GM19193 (cell line): ENCODE measurements around the gene KLHL2.

ENCODE experiments used
- POLR2A ChIP-seq: IDR thresholded peaks from 4 replicates; pipeline ENCODE4 v1.6.1; 2011; ENCODE audit not compliant: insufficient read depth, insufficient read length; ENCODE audit errors: extremely low read depth

The KLHL2 gene

DNA sequence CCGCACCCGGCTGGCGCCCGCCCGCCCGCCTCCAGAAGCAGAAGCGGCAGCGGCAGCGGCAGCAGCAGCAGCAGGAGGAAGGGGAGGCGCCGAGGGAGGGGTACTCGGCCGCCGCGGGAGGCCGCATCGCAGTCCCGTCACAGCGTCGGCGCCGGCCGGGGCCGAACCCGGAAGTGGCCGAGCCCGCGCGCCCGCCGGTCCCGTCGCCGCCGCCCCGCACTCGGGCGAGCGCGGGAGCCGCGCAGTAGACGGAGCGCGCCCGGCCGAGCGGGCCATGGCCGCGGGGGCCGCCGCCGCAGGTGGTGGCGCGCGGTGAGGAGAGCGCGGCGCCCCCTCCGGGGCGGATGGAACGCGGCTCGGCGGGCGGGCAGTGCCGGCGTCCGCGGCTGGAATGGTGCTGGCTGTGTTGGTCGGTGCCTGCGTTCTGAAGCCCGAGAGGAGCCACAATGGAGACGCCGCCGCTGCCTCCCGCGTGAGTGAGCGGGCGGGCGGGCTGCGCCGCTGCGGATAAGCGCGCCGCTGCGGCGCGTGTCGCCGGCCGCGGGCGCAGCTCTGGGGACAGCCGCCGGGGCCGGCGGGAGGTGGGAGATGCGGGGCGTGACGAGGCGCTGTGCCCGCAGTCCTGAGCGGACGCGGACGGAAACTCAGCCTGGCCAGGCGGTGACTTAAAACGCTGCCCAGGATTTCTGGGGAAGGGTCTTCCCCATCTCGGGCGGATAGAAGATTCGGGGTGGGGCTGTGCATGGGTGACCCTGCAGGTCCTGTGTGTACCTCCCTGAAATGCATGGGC lies at the start of gene KLHL2:
KLHL2 (plus strand) TSS at position 131 of the 790 bp plus-strand sequence; CDS start at position 447, 316 bp downstream.
- TF ChIP-seq POLR2A = peak; percentile 76

GRCh38 chr4:165158762-165159161 lies 48.6 kb upstream of the KLHL2 start:
- TF ChIP-seq POLR2A = no peak

DNA sequence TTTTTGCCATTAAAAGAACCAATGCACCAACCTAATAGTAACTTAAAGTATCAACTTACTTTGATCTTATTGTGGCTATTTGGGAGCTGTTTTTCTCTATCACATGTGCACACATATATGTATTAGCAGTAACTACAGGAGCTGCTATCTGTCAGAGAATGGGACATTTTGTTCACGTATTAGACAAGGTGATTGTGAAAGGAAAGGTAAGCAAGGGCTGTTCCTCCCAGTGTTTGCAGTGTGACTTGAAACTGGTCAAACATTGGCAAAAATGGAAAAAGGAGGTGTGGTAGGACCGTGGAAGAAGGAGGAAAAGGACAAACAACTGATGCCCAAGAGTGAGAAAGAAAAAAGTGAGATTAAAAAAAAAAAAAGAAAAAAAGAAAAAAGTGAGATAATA lies 43.1 kb upstream of the KLHL2 start:
- TF ChIP-seq POLR2A = no peak

- no peak for TF ChIP-seq POLR2A
Observed at GRCh38 chr4:165167650-165168049, 39.7 kb upstream of the KLHL2 start.

DNA sequence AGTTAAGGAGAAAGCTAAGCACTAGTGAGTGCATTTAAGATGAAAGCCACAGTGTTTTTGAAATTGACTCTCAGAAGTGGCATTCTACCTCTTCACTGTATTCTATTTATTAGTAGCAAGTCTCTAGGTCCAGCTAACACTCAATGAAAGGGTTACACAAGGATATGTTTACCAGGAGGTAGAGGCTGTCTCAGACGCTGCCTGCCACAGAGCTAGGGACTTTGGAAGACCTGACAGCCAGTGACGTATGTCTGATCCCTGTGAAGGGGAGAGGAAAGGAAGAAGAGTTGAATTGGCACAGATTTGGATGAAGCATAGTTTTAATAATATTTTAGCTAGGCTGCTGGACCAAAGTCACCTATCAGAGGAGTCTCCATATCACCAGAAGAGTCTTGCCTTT lies 36.5 kb upstream of the KLHL2 start:
- no peak for TF ChIP-seq POLR2A

- no peak for TF ChIP-seq POLR2A
Observed at GRCh38 chr4:165175879-165176278, 31.5 kb upstream of the KLHL2 start.

DNA sequence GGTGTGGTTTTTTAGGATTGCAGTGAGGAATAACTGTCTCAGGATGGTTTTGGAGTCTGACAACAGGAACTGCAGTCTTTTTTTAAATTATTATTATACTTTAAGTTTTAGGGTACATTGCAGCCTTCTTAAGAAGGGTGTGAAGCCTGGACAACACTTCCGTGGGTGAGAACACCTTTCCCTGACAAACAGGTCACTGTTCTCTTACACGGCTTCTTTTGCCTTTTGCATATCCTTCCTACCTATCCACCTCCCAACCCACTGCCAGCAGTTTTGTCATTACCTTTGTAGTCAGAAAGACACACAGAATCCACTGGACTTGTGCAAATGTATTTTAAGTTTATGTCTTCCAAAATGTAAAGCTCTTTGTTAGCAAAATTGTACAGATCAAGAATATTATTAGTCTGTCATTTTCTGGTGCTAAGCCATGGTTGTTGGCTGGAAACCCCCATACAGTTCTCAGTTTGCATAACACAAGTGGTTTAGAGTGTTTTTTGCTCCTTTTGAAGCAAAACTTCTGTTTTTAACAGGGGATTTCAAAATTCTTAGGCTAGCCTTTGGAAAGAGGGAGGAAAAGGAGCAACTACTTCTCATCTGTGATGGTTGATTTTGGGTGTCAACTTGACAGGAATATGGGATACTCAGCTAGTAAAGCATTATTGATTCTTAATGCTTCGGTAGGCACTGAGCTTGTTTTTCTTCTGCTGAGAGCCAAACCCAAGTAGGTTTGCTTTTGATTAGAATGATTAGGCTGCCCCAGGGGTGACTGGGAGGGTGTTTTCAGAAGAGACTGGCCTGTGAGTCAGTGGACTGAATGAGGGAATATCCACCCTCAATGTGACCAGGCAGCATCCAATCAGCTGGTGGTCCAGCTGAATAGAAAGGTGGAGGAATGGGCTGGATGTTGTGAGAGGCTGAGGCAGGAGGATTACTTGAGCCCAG lies 29.4 kb upstream of the KLHL2 start:
- no peak for TF ChIP-seq POLR2A

- TF ChIP-seq POLR2A = no peak
Observed at GRCh38 chr4:165184220-165184619, 23.1 kb upstream of the KLHL2 start.

DNA sequence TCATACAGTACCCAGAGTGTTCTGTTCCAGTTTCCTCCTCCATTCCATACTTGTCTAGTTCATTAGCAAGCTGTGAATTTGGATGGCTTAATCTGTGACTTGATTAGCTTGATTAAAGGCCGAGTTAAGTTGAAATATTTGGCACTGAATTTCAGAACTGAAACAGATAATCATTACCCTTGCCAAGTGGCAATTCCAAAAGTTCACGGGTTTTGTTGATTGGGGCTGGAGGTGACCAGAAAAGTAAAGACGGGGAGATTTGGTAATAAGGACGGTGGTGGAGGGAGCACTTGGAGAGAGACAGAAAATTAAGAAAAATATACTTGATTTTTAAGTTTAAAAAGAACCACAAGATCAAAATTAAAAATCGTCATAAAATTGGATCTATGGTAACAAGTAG lies 21.9 kb upstream of the KLHL2 start:
- no peak for TF ChIP-seq POLR2A

- no peak for TF ChIP-seq POLR2A
Observed at GRCh38 chr4:165190591-165191347, 16.6 kb upstream of the KLHL2 start.

DNA sequence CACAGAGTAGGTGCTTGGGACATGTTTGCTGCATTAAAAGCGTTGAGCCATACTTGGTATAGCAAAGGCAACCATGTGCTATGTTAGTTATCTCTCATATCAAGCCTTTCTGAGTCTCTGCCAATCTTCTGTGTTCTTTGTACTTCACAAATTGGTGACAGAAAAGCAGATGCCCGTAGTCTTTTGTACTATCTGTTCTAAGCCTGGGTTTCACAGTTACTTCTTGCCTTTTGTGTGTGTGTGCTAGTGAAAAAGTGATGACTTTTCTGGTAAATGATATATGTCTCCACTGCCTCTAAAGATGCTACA lies 16.1 kb upstream of the KLHL2 start:
- TF ChIP-seq POLR2A = no peak

DNA sequence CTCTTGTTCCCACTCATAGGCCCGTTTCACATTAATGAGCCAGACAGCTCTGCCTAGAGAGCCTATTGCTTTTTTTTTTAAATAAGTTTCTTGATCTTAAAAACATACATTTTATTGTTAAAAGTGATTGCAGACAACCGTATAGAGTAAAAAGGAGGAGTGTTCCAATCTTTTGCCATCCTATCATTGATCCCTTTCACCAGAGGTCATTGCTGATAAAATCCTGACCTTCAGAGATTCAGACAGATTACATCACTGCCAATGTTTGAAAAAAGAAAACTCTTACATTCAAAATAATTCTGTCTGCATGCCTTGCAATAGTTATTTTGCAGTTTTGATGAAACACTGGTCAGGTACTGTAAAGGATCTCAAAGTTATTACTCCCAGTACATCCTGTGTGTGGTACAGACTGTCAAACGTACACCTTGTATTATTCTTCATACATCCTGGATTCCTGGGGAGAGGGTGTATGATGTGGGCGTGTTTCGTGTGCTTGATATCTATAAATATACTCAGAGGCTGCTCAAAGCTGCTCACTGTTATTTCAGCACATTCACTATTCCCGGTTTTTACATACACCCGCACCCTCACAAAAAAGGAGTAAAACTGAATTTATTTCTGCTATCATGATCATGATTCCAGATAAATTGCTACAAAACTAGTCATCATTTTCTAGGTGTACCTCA lies 15.4 kb upstream of the KLHL2 start:
- TF ChIP-seq POLR2A = no peak

- no peak for TF ChIP-seq POLR2A
Observed at GRCh38 chr4:165192500-165192898, 14.9 kb upstream of the KLHL2 start.

- TF ChIP-seq POLR2A = no peak
Observed at GRCh38 chr4:165192956-165193355, 14.4 kb upstream of the KLHL2 start.

- TF ChIP-seq POLR2A = no peak
Observed at GRCh38 chr4:165194368-165194767, 13.0 kb upstream of the KLHL2 start.
